Testis (tissue), 3 donors: ENCODE data around the gene ZNF32. TPM values are rescaled to one million over a fixed set of nuclear protein-coding genes. Genes with fewer than 3 reads are reported as not detected.

Experiments
- DNase-seq: peaks from one replicate; pipeline ENCODE4 v3.0.0-alpha.2; 2019
- H3K27ac ChIP-seq, 2 donors: fragments of 200-600 bp; sonication (generic); one replicate each; pipeline ENCODE4 v1.5.1; 2019
- H3K27me3 ChIP-seq: fragments of 200-600 bp; sonication (generic); one replicate; pipeline ENCODE4 v1.5.1; 2019
- H3K36me3 ChIP-seq: fragments of 200-600 bp; sonication (generic); one replicate; pipeline ENCODE4 v1.5.1; 2017; ENCODE audit warnings: low read depth; ENCODE audit errors: missing control alignments
- H3K4me1 ChIP-seq: fragments of 200-600 bp; sonication (generic); one replicate; pipeline ENCODE4 v1.5.1; 2019
- H3K4me3 ChIP-seq, 2 donors: fragments of 200-600 bp; sonication (generic); one replicate each; pipeline ENCODE4 v1.5.1; 2017 to 2019
- H3K9me3 ChIP-seq: fragments of 200-600 bp; sonication (generic); one replicate; pipeline ENCODE4 v1.5.1; 2017
- CTCF ChIP-seq, 3 experiments: fragments of 450-650 bp in 2 of 3; fragments of 200-600 bp in 1 of 3; sonication (generic) in 1 of 3; IDR thresholded peaks; one replicate each; pipeline ENCODE4 v1.5.1; 2016 to 2019; ENCODE audit warnings: antibody characterized with exemption in 3 of 3, mild to moderate bottlenecking in 2 of 3, moderate library complexity in 1 of 3
- POLR2A ChIP-seq: fragments of 450-650 bp; IDR thresholded peaks from one replicate; pipeline ENCODE4 v1.6.1; 2017; ENCODE audit warnings: antibody characterized with exemption, mild to moderate bottlenecking, moderate library complexity
- WGBS, 2 donors: methylation state at CpG; one replicate each; pipeline ENCODE4 v1.1.5; 2018; 5-methylcytosine and 5-hydroxymethylcytosine counted together
- intact Hi-C: fragments of 100-400 bp; cut with DNase I; formaldehyde crosslinking; loops from one replicate; pipeline ENCODE4 v1.15.1; 2023; ENCODE audit warnings: low total_unique reads
- polyA plus RNA-seq: library from polyadenylated mRNA; stranded (reverse); fragments of 350-450 nt; fragmentation: Illumina TruSeq; extraction: RNeasy Lipid Tissue Mini Kit (QIAGEN cat#74804); gene quantifications from one replicate; pipeline ENCODE4 v1.2.3, GENCODE V29; 2014; ENCODE audit warnings: low read depth, low replicate concordance; ENCODE audit not compliant: insufficient read depth
- total RNA-seq, 2 donors: library from RNA; depleted of rRNA; stranded (reverse); fragments of >200 nt; gene quantifications; one replicate each; pipeline ENCODE4 v1.2.3, GENCODE V29; 2016

ZNF32 gene
- total and polyA plus RNA-seq, 3 donors from 2014 or later: 18.7 to 29.8 (median 22.7) TPM

GRCh38 chr10:43673471-43673870 is 24.8 kb upstream of the ZNF32 start:
- intact Hi-C loops: loop anchor here (5.0 kb wide), 2 partner anchors 714 to 1184 kb away; partner anchors contain the start of gene CXCL12
- 89 to 91% methylated on average over 7 of the region's 7 CpGs for WGBS, 2 donors

DNA sequence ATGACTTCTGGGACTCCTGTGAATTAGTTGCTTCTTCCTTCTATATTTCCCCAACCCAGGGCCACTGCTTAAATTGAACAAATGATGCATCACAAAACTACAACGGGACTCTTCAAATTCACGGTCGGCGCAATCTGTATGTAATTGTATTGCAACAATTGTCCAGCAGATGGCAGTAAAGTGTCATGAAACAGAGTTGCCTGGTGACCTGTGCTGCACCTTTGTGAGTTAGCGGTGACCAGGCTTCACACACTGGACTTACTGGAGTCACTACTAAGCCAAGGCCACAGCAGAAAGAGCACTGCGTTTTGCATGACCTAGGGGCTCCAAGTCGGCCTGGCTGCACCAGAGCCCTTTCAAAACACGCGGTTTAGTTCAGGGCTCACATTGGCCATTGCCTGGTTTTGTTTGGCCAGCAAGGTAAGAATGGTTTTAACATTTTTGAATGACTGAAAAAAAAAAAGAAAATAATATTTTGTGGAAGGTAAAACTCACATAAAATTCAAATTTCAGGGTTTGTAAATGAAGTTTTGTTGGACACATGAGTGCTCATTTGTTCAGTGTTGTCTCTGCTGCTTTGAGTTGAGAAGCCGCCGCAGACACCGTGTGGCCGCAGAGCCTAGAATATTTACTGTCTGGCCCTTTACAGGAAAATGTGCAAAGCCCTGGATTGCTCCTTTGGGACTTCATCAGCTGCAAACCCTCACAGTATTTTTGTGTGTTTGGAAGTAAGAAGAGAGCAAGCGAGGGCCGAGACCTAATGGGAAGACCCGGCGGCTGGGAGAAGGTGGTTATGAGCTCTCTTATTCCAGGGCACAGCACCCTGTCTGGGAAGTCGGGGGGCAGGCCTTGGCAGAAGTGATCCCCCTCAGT is 23.2 kb upstream of the ZNF32 start:
- Histone ChIP-seq H3K4me3 (no peak overlapping the region), H3K36me3 (no peaks in the 10 kb centered on the region), H3K9me3 (no peaks in the 10 kb centered on the region), H3K27me3 (no peaks in the 10 kb centered on the region), H3K27ac (no peak overlapping the region), H3K4me1 (peaks cover 6% of the 10 kb centered on the region)
- intact Hi-C loops: loop anchor here (5.0 kb wide), 2 partner anchors 715 to 1185 kb away; partner anchors contain the start of gene CXCL12
- TF ChIP-seq CTCF (IDR thresholded peaks at IDR 0.05) (peak; percentile 81 to 89 (median 82)), POLR2A (no peak)
- DNase-seq: peak; percentile 75
- 45 to 56% methylated on average over 18 of the region's 18 CpGs for WGBS, 2 donors

More at GRCh38 chr10:43673471-43673870, 24.8 kb upstream of the ZNF32 start:
- H3K27ac ChIP-seq: no peak overlapping the region
- H3K27me3 ChIP-seq: no peaks in the 10 kb centered on the region
- TF ChIP-seq CTCF (IDR thresholded peaks at IDR 0.05) (no peak), POLR2A (no peak)
- H3K4me1 ChIP-seq: no peaks in the 10 kb centered on the region
- H3K4me3 ChIP-seq: no peak overlapping the region
- H3K36me3 ChIP-seq: no peaks in the 10 kb centered on the region
- H3K9me3 ChIP-seq: no peaks in the 10 kb centered on the region
- DNase-seq: no peak

DNA sequence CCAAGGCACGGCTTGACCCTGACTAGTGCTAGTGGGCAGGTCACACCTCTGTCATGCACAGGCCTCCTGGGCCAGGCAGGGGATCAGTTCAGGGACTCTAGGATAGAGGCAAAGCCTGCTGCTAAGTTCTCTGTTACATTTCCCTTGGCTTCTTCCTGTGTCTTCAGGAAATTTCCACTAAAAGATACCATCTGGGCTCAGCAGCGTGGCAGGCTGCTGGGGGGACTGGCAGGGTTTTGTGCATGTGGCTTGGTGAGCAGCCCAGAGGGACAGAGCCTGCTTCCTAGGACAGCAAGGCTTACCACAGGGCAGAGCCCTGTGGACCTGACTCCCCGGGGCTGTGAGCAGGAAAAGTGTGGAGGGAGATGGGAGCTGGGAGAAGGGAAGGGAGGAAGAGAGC is 20.7 kb upstream of the ZNF32 start:
- H3K27me3 ChIP-seq: no peaks in the 10 kb centered on the region
- WGBS, 2 donors: 73 to 94% methylated on average over 3 of the region's 3 CpGs
- no peak overlapping the region for H3K4me3 ChIP-seq
- intact Hi-C loops: no loop called here
- H3K4me1 ChIP-seq: peaks cover 6% of the 10 kb centered on the region
- H3K36me3 ChIP-seq: no peaks in the 10 kb centered on the region
- no peaks in the 10 kb centered on the region for H3K9me3 ChIP-seq
- no peak for DNase-seq
- no peak overlapping the region for H3K27ac ChIP-seq
- TF ChIP-seq POLR2A (no peak), CTCF (IDR thresholded peaks at IDR 0.05) (no peak)

DNA sequence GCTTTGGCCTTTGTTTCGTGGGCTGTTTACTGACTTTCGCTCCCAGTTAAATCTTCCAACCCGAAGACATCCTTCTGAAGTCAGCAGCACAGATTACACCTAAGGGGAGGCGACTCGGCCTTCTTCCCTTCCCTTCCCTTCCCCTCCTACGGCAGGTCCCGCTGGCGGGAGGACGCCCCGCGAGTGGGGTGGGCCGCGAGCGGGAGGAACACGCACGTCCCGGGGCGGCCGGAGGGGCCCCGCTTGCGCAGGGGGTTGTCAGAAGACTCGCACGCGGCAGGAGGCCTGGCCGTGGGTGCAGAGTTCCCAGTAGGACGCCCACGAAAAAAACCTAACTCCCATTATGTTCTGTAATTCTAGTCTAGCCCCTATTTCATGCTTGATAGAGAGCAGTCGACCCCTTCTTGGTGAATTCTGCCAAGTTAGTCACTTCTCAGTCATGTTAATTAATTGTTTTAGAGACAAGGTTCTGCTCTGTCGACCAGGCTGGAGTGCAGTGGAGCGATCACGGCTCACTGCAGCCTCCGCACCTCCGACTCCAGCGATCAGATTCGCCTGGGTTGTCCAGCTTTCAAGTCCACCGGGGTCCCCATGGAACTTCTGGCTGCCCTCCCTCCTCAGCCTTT is 19.2 kb upstream of the ZNF32 start:
- no peak for DNase-seq
- Histone ChIP-seq H3K9me3 (no peaks in the 10 kb centered on the region), H3K27ac (no peak overlapping the region), H3K36me3 (no peaks in the 10 kb centered on the region), H3K4me3 (peak overlapping the region; percentile 39 to 56), H3K27me3 (no peaks in the 10 kb centered on the region), H3K4me1 (peaks cover 6% of the 10 kb centered on the region)
- intact Hi-C loops: no loop called here
- no peak for TF ChIP-seq CTCF (IDR thresholded peaks at IDR 0.05)
- no peak for TF ChIP-seq POLR2A
- WGBS, 2 donors: 49 to 65% methylated on average over 35 to 36 of the region's 36 CpGs
